Mesenteric fat pad (tissue), 1 donor: ENCODE data around the gene GFRA1. TPM values are rescaled to one million over a fixed set of nuclear protein-coding genes. Genes with fewer than 3 reads are reported as not detected.

ENCODE experiments used
- total RNA-seq: library from RNA; stranded (reverse); fragmentation: NEBNext Ultra II Directional; extraction: Animal tissue kit (Norgen Biotek cat#: 25700); gene quantifications from one replicate; pipeline ENCODE4 v1.2.1, GENCODE V29; 2021
- donor health status: DM: yes; HTN: yes; CAD: no.

GFRA1 gene
- total RNA-seq, 1 donor from 2014 or later: 18.3 TPM

Other genes starting within 250 kb of the GFRA1 start
- not detected for gene CCDC172, start 51.2 kb upstream of the GFRA1 start, total RNA-seq
- not detected for gene PNLIPRP3, start 154.6 kb upstream of the GFRA1 start, total RNA-seq